H1 (cell line): ENCODE data around the gene GALNT18. TPM values are rescaled to one million over a fixed set of nuclear protein-coding genes. Genes with fewer than 3 reads are reported as not detected.

Experiments
- CTCF ChIA-PET: fragments of 300-600 bp; sonication (Branson Sonifier 250); formaldehyde crosslinking; loops from one replicate; lab custom pipeline; 2021; ENCODE audit not compliant: partially characterized antibody; lab: Charles Lee
- POLR2A ChIA-PET: fragments of 300-600 bp; sonication (Branson Sonifier 250); formaldehyde crosslinking; loops from one replicate; lab custom pipeline; 2021; ENCODE audit warnings: inconsistent platforms; ENCODE audit not compliant: partially characterized antibody; lab: Charles Lee
- DNase-seq, 2 experiments: peaks; one replicate each; pipeline versions ENCODE4 v3.0.0 to v3.0.0-alpha.2; 2010 to 2022; ENCODE audit warnings: low spot score in 2 of 2, low read depth in 1 of 2, mixed read lengths in 1 of 2
- FAIRE-seq: peaks from 2 replicates; lab custom pipeline; 2011; peaks lifted over from hg19 to GRCh38; lab: Jason Lieb, UNC
- H2AFZ ChIP-seq: 2 replicates; pipeline ENCODE4 v1.8.1; 2012; ENCODE audit warnings: low read length, inconsistent platforms
- H2AK5ac ChIP-seq: 2 replicates; pipeline ENCODE4 v1.6.1; 2013; ENCODE audit warnings: low read depth, low read length
- H2BK120ac ChIP-seq: replicated peaks from 2 replicates; pipeline ENCODE3; 2013; ENCODE audit warnings: low read depth, low read length, inconsistent platforms
- H2BK12ac ChIP-seq: 2 replicates; pipeline ENCODE4 v1.6.1; 2013; ENCODE audit warnings: low read depth, low read length
- H2BK15ac ChIP-seq: 2 replicates; pipeline ENCODE4 v1.6.1; 2013; ENCODE audit warnings: low read length
- H2BK20ac ChIP-seq: 2 replicates; pipeline ENCODE4 v1.6.1; 2013; ENCODE audit warnings: low read length
- H2BK5ac ChIP-seq: 2 replicates; pipeline ENCODE4 v1.6.1; 2013; ENCODE audit warnings: low read depth, low read length
- H3K14ac ChIP-seq: 2 replicates; pipeline ENCODE4 v1.6.1; 2013; ENCODE audit warnings: inconsistent platforms; ENCODE audit not compliant: insufficient read length
- H3K18ac ChIP-seq: 2 replicates; pipeline ENCODE4 v1.6.1; 2013; ENCODE audit warnings: low read length; ENCODE audit errors: extremely low read depth
- H3K23ac ChIP-seq: 2 replicates; pipeline ENCODE4 v1.6.1; 2013; ENCODE audit warnings: inconsistent platforms; ENCODE audit not compliant: insufficient read length
- H3K23me2 ChIP-seq: 2 replicates; pipeline ENCODE4 v1.6.1; 2013; ENCODE audit warnings: low read depth, low read length
- H3K27ac ChIP-seq: 2 replicates; pipeline ENCODE4 v1.6.1; 2011; ENCODE audit warnings: low read depth, low read length, inconsistent platforms
- H3K27me3 ChIP-seq, 4 experiments: replicated peaks in 1 of 4; 1 replicate in 1 of 4; 2 replicates in 3 of 4; pipeline versions ENCODE4 v1.6.1 to v1.8.1; 2011 to 2013; ENCODE audit warnings: low read length in 3 of 4, mild to moderate bottlenecking in 3 of 4, inconsistent platforms in 2 of 4, mixed read lengths in 2 of 4, moderate library complexity in 1 of 4; ENCODE audit not compliant: control insufficient read depth in 3 of 4, insufficient read depth in 3 of 4; ENCODE audit errors: extremely low read depth in 1 of 4
- H3K36me3 ChIP-seq, 4 experiments: 2 replicates each; pipeline versions ENCODE4 v1.6.1 to v1.8.1; 2011 to 2013; ENCODE audit warnings: mild to moderate bottlenecking in 4 of 4, low read length in 3 of 4, moderate library complexity in 2 of 4, control low read depth in 1 of 4, inconsistent platforms in 1 of 4; ENCODE audit not compliant: insufficient read depth in 4 of 4, control insufficient read depth in 2 of 4
- H3K4ac ChIP-seq: replicated peaks from 2 replicates; pipeline ENCODE3; 2013; ENCODE audit warnings: low read length, low read depth, mixed read lengths, inconsistent platforms; ENCODE audit not compliant: insufficient read length
- H3K4me1 ChIP-seq, 4 experiments: replicated peaks in 1 of 4; 1 replicate in 1 of 4; 2 replicates in 3 of 4; pipeline versions ENCODE4 v1.6.1 to v1.8.1; 2011 to 2013; ENCODE audit warnings: low read length in 3 of 4, inconsistent platforms in 2 of 4, mixed read lengths in 1 of 4; ENCODE audit not compliant: insufficient read depth in 4 of 4, control insufficient read depth in 3 of 4
- H3K4me2 ChIP-seq, 2 experiments: 2 replicates each; pipeline versions ENCODE4 v1.6.1 to v1.8.1; 2011 to 2013; ENCODE audit warnings: low read depth in 2 of 2, low read length in 2 of 2, control low read depth in 1 of 2, inconsistent platforms in 1 of 2, mild to moderate bottlenecking in 1 of 2; ENCODE audit not compliant: insufficient read depth in 1 of 2
- H3K4me3 ChIP-seq, 4 experiments: fragments of 200-600, 300-600 bp in 1 of 4; sonication (generic), shearing (Covaris generic), sonication (Bioruptor Twin) in 1 of 4; 2 replicates each; pipeline versions ENCODE4 v1.5.1 to v1.8.1; 2011 to 2016; ENCODE audit warnings: low read length in 4 of 4, low read depth in 3 of 4, control low read depth in 2 of 4, inconsistent platforms in 2 of 4, mild to moderate bottlenecking in 2 of 4, mixed read lengths in 1 of 4, moderate library complexity in 1 of 4; ENCODE audit not compliant: insufficient read depth in 2 of 4; ENCODE audit errors: extremely low read depth in 1 of 4
- H3K56ac ChIP-seq: replicated peaks from 2 replicates; pipeline ENCODE3; 2013; ENCODE audit warnings: low read depth, mild to moderate bottlenecking, mixed read lengths, low read length, inconsistent platforms; ENCODE audit not compliant: insufficient read length
- H3K79me1 ChIP-seq: 2 replicates; pipeline ENCODE4 v1.6.1; 2013; ENCODE audit warnings: low read depth, low read length, control low read depth
- H3K79me2 ChIP-seq, 2 experiments: 2 replicates each; pipeline versions ENCODE4 v1.6.1 to v1.8.1; 2012 to 2013; ENCODE audit warnings: low read length in 2 of 2, mild to moderate bottlenecking in 2 of 2, inconsistent platforms in 1 of 2; ENCODE audit not compliant: insufficient read depth in 2 of 2, control insufficient read depth in 1 of 2
- H3K9ac ChIP-seq, 4 experiments: replicated peaks in 1 of 4; 1 replicate in 1 of 4; 2 replicates in 3 of 4; pipeline versions ENCODE4 v1.6.1 to v1.8.1; 2011 to 2013; ENCODE audit warnings: low read depth in 3 of 4, low read length in 3 of 4, control low read depth in 2 of 4, mild to moderate bottlenecking in 2 of 4, moderate library complexity in 2 of 4, inconsistent platforms in 1 of 4; ENCODE audit errors: extremely low read depth in 1 of 4
- H3K9me3 ChIP-seq, 2 experiments: 2 replicates each; pipeline versions ENCODE4 v1.6.1 to v1.8.1; 2012 to 2013; ENCODE audit warnings: mild to moderate bottlenecking in 2 of 2, moderate library complexity in 2 of 2, control low read depth in 1 of 2, inconsistent platforms in 1 of 2, low read depth in 1 of 2, low read length in 1 of 2, mixed read lengths in 1 of 2; ENCODE audit not compliant: insufficient read depth in 2 of 2
- H4K20me1 ChIP-seq, 2 experiments: replicated peaks in 1 of 2; 2 replicates each; pipeline versions ENCODE3 to v1.8.1; 2011 to 2013; ENCODE audit warnings: inconsistent platforms in 2 of 2, low read length in 2 of 2, mild to moderate bottlenecking in 1 of 2; ENCODE audit not compliant: insufficient read depth in 2 of 2, control insufficient read depth in 1 of 2
- H4K5ac ChIP-seq: 2 replicates; pipeline ENCODE4 v1.6.1; 2013; ENCODE audit warnings: low read length, low read depth, mixed read lengths, inconsistent platforms; ENCODE audit not compliant: insufficient read length
- H4K8ac ChIP-seq: 2 replicates; pipeline ENCODE4 v1.8.0; 2013; ENCODE audit warnings: mild to moderate bottlenecking, moderate library complexity, low read length, inconsistent platforms; ENCODE audit not compliant: insufficient read depth; ENCODE audit errors: extremely low read depth
- H4K91ac ChIP-seq: replicated peaks from 2 replicates; pipeline ENCODE3; 2013; ENCODE audit warnings: low read length, mixed read lengths, inconsistent platforms; ENCODE audit not compliant: insufficient read length
- ASH2L ChIP-seq: fragments of 200-600, 300-600 bp; sonication (generic); IDR thresholded peaks from one replicate; pipeline ENCODE4 v1.7.1; 2017; ENCODE audit warnings: low read length
- BRCA1 ChIP-seq: IDR thresholded peaks from 2 replicates; pipeline ENCODE4 v1.6.1; 2012; ENCODE audit warnings: low read depth, low read length, improper control_type of control experiment
- CHD1 ChIP-seq: IDR thresholded peaks from 2 replicates; pipeline ENCODE4 v1.6.1; 2012; ENCODE audit warnings: low read depth, low read length, improper control_type of control experiment
- CTBP2 ChIP-seq: IDR thresholded peaks from 2 replicates; pipeline ENCODE4 v1.7.0; 2011; ENCODE audit warnings: borderline replicate concordance, mild to moderate bottlenecking, moderate library complexity, mixed read lengths, low read length; ENCODE audit not compliant: insufficient read depth, insufficient read length
- EZH2 ChIP-seq: fragments of 200-600 bp; sonication (generic); IDR thresholded peaks from 2 replicates; pipeline ENCODE4 v1.7.1; 2012; ENCODE audit warnings: low read depth, mild to moderate bottlenecking, moderate library complexity, low read length, inconsistent platforms; ENCODE audit not compliant: severe bottlenecking
- POU5F1 ChIP-seq: IDR thresholded peaks from 2 replicates; pipeline ENCODE4 v1.6.1; 2011; ENCODE audit warnings: low read depth, mild to moderate bottlenecking, low read length, moderate library complexity
- RAD21 ChIP-seq, 2 experiments: IDR thresholded peaks in 1 of 2; conservative IDR thresholded peaks in 1 of 2; 2 replicates each; pipeline ENCODE4 v1.6.1; 2011; ENCODE audit warnings: low read depth in 2 of 2, low read length in 2 of 2, improper control_type of control experiment in 1 of 2, inconsistent platforms in 1 of 2, mild to moderate bottlenecking in 1 of 2, moderate library complexity in 1 of 2
- SAP30 ChIP-seq: fragments of 300-600 bp; sonication (generic); IDR thresholded peaks from 2 replicates; pipeline ENCODE4 v1.7.1; 2012; ENCODE audit warnings: low read length, moderate library complexity, mild to moderate bottlenecking, inconsistent platforms; ENCODE audit not compliant: insufficient read depth, insufficient replicate concordance
- SRF ChIP-seq: IDR thresholded peaks from 2 replicates; pipeline ENCODE4 v1.6.1; 2011; ENCODE audit warnings: mild to moderate bottlenecking, low read depth, low read length, moderate library complexity
- SUZ12 ChIP-seq: fragments of 200-600 bp; sonication (generic); IDR thresholded peaks from 2 replicates; pipeline ENCODE4 v1.6.1; 2012; ENCODE audit warnings: mild to moderate bottlenecking, inconsistent platforms, low read length, moderate library complexity, mixed read lengths
- ZNF274 ChIP-seq: IDR thresholded peaks from 2 replicates; pipeline ENCODE4 v1.7.0; 2012; ENCODE audit warnings: low read length, borderline replicate concordance; ENCODE audit errors: extremely low read depth
- WGBS, 2 experiments: shearing (Covaris generic) in 1 of 2; methylation state at CpG; one replicate each; pipeline versions ENCODE4 v1.1.6 to v1.1.7; 2013 to 2015; ENCODE audit warnings: low lambda C conversion rate in 2 of 2, mixed read lengths in 2 of 2, inconsistent platforms in 1 of 2, low coverage in 1 of 2, missing lambda C conversion rate in 1 of 2; ENCODE audit not compliant: insufficient replicate concordance in 2 of 2, insufficient coverage in 1 of 2, insufficient read length in 1 of 2; ENCODE audit errors: extremely low coverage in 1 of 2, missing lambda C conversion rate in 1 of 2; 5-methylcytosine and 5-hydroxymethylcytosine counted together
- polyA plus RNA-seq, 7 experiments: library from polyadenylated mRNA; depleted of rRNA in 3 of 7; stranded (reverse) in 5 of 7; unstranded in 2 of 7; fragments of >200 nt in 5 of 7; fragments of 200-250 nt in 2 of 7; gene quantifications; 1 replicate in 5 of 7; 2 replicates in 1 of 7; 4 replicates in 1 of 7; pipeline versions ENCODE4 v1.2.1 to v1.2.3, GENCODE V29; 2011 to 2013; ENCODE audit warnings: missing spikeins in 2 of 7, mixed read lengths in 2 of 7
- total RNA-seq: library from RNA; stranded (reverse); fragmentation: NEBNext Ultra II Directional; extraction: Animal tissue kit (Norgen Biotek cat#: 25700); gene quantifications from 2 replicates; pipeline ENCODE4 v1.2.1, GENCODE V29; 2021

GALNT18 gene
- total and polyA plus RNA-seq, 2 of the 8 experiments (the other 6 are each of a cell fraction or from before 2014, with no cell fraction given) = 6.0 to 9.4 TPM

DNA sequence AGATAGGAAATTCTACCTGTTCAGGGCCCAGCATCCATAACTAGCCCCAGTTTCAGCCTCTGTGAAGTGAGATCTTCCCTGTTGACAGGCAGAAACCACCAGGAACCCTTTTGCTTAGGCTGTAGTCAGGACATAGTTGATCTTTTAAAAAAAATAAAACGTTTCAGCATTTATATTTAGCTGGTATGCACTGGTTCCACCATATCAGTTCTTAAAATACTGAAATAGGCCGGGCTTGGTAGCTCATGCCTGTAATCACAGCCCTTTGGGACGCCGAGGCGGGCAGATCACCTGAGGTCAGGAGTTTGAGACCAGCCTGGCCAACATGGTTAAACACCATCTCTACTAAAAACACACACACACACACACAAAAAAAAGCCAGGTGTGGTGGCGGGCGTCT is 35.3 kb downstream of the GALNT18 start:
- no peak overlapping the region for H4K5ac ChIP-seq
- ChIA-PET CTCF (no interaction called here), POLR2A (no interaction called here)
- no peak overlapping the region for H3K4me2 ChIP-seq
- no peak overlapping the region for H2AFZ ChIP-seq
- H2BK120ac ChIP-seq = no peak overlapping the region
- 89% methylated on average over 7 of the region's 7 CpGs; no CpG with 5 or more reads in 1 of the 2 experiments for WGBS, 2 experiments
- H4K91ac ChIP-seq = no peak overlapping the region
- no peak overlapping the region for H3K14ac ChIP-seq
- H3K23ac ChIP-seq = no peak overlapping the region
- no peaks in the 10 kb centered on the region for H4K20me1 ChIP-seq
- no peak overlapping the region for H3K9ac ChIP-seq
- H3K18ac ChIP-seq = no peak overlapping the region
- no peak overlapping the region for H3K27ac ChIP-seq
- no peak overlapping the region for H4K8ac ChIP-seq
- H2BK20ac ChIP-seq = no peak overlapping the region
- H2BK15ac ChIP-seq = no peak overlapping the region
- H3K36me3 ChIP-seq = no peaks in the 10 kb centered on the region
- no peaks in the 10 kb centered on the region for H3K9me3 ChIP-seq
- no peaks in the 10 kb centered on the region for H3K27me3 ChIP-seq
- DNase-seq = no peak
- no peak for FAIRE-seq
- H3K4me1 ChIP-seq = peaks cover 2 to 17% (median 7%) of the 10 kb centered on the region in 4 experiments; a peak in 5 of 7 replicates
- 0 out of 2 replicates have a peak, but pooled peaks cover 2% of the 10 kb centered on the region for H3K79me1 ChIP-seq
- no peak overlapping the region for H3K56ac ChIP-seq
- no peaks in the 10 kb centered on the region for H3K79me2 ChIP-seq
- no peak overlapping the region for H2BK12ac ChIP-seq
- no peak overlapping the region for H2BK5ac ChIP-seq
- no peak overlapping the region for H3K4me3 ChIP-seq
- H3K23me2 ChIP-seq = no peaks in the 10 kb centered on the region
- no peak overlapping the region for H3K4ac ChIP-seq
- H2AK5ac ChIP-seq = no peak overlapping the region
- no peak for TF ChIP-seq EZH2
- TF ChIP-seq POU5F1 = no peak
- no peak for TF ChIP-seq SUZ12
- TF ChIP-seq CHD1 = no peak
- no peak for TF ChIP-seq SAP30
- no peak for TF ChIP-seq SRF
- TF ChIP-seq BRCA1 = no peak
- TF ChIP-seq CTBP2 = no peak
- TF ChIP-seq ZNF274 = no peak
- no peak for TF ChIP-seq ASH2L
- TF ChIP-seq RAD21 (IDR thresholded peaks at IDR 0.05 in 1 of 2, conservative IDR thresholded peaks at IDR 0.05 in 1 of 2; ENCODE audit: low read depth in 2 of 2, low read length in 2 of 2) = no peak
